NCI-H524 treated with DMSO at 0.1 percent for 48 hours (cell line): ENCODE results near the gene SLC8B1.

Source experiments
- DNase-seq: peaks from one replicate; lab custom pipeline; 2025; lab: John Stamatoyannopoulos, UW

SLC8B1 gene

GRCh38 chr12:113270709-113271009 is 64.2 kb downstream of the SLC8B1 start:
- DNase-seq, result no peak

DNA sequence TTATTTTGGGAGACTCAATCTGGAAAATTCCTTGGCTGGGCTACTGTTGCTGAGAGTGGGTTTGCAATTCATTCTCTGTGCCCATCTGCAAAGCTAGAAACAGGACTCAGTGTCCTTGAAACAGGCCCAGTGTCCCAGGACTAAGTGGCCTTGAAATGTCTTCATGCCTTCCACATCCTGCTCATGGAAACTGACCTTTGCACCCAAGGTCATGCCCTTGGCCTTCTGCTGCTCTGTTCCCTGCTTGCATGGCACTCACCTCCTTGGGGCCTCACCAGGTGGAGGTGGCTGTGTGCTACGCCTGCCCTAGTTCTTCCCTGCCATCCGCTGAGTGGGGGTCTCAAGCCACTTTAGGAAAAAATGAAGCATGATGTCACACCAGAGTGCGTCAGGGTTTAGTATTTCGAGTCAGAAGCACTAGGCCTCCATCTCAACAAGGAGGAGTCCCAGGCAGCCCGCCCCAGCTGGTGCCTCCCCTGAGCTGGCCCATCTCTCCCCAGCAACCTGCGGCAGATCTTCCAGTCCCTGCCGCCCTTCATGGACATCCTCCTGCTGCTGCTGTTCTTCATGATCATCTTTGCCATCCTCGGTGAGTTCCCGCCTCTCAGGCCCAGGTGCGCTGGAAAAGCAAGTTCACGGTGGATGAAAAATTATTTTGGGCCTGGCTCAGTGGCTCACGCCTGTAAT is 65.5 kb downstream of the SLC8B1 start:
- DNase-seq, result no peak

GRCh38 chr12:113268621-113269020 is 66.3 kb downstream of the SLC8B1 start:
- DNase-seq, result no peak

- DNase-seq, result no peak
These were observed 66.8 kb downstream of the SLC8B1 start for GRCh38 chr12:113268136-113268535.

DNA sequence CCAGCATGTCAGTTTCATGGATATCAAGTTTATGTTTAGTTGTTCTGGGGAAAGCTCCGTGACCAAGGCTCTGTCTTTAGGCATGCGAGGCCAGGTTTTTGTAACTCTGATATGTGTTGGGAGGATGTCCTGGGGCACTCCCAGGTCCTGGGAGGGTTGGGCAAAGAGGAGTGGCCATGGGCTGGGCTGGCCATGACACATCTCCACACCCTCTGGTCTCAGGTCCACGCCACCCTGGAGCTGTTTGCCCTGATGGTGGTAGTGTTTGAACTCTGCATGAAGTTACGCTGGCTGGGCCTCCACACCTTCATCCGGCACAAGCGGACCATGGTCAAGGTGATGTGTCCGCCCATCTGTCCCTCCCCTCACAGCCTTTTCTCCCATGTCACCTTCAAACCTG is 67.3 kb downstream of the SLC8B1 start:
- DNase-seq, result no peak

- no peak for DNase-seq
These were observed 68.6 kb downstream of the SLC8B1 start for GRCh38 chr12:113266106-113266895.

DNA sequence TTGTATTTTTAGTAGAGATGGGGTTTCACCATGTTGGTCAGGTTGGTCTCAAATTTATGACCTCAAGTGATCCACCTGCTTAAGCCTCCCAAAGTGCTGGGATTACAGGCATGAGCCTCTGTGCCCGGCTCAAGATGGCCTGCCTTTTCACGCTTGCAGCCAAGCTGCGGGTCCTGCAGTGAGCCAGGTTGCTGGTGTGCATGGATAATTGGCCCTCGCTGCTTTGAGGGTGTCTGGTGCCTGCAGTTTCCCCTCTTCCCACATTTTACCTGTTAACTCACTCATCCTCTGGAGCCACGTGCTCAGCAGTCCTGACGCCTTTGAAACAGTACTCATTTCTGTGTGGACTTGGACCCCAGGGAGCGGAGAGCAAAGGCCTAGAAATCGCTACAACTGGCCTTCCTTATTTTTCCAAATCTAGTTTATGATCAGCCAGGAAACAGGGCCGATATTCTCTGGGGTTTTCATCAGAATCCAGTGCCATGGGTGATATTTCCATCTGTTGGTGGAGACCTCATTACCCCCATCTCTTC is 71.4 kb downstream of the SLC8B1 start:
- DNase-seq, result peak; percentile 4

GRCh38 chr12:113262710-113263109 is 72.2 kb downstream of the SLC8B1 start:
- DNase-seq, result no peak

- DNase-seq, result peak; percentile 28
These were observed 73.0 kb downstream of the SLC8B1 start for GRCh38 chr12:113261847-113262470.

GRCh38 chr12:113260636-113261300 is 74.1 kb downstream of the SLC8B1 start:
- no peak for DNase-seq

DNA sequence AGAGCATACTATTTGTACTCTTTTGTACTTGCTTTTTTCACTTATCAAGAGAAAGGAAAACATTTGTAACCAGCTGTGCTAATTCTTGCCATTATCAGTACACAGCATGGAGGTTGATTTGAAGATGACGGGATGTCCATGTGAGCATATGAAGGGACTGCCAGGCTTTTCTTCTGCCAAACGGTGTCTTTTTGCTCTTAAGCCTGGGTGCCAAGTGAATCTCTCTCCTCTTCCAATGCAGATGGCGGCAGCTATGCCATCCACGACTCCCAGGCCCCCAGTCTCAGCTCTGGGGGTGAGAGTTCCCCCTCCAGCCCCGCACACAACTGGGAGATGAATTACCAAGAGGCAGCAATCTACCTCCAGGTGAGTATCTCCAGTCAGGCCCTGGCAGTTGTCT is 74.8 kb downstream of the SLC8B1 start:
- DNase-seq, result no peak

DNA sequence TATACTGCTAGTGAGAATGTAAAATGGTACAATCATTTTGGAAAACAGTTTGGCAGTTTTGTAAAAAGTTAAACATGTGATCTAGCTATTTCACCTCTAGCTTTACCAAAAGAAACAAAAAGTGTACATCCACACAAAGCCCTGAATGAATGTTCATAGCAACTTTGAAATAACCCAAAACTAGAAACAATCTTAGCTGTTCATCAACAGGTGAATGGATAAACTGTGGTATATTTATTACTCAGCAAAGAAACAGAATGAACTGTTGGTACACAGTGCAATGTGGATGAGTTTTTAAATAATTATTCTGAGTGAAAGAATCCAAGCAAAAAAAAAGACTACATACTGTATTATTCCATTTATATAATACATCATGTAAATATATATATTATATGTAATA is 77.3 kb downstream of the SLC8B1 start:
- DNase-seq, result no peak

- DNase-seq, result no peak
These were observed 80.6 kb downstream of the SLC8B1 start for GRCh38 chr12:113254298-113254697.

- DNase-seq, result no peak
These were observed 81.2 kb downstream of the SLC8B1 start for GRCh38 chr12:113253532-113254285.

DNA sequence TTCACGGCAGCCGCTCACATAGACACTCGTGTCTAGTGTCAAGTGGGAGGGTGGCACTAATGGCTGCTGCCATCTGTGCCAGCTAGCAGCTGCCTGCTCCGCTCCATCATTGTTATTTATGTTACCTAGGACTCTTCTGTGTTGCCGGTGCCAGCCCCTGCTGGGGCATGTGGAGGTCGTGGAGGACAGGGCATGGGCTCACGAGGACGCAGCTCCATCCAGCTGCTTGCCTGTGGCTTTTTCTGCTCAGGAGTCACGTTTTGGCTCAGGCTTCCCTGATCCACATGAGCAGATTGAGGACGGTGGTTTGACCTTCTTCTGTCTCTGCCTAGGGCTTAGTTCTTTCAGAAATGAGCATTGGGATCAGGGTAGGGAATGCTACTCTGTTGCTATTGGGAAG is 82.4 kb downstream of the SLC8B1 start:
- DNase-seq, result no peak

- no peak for DNase-seq
These were observed 83.4 kb downstream of the SLC8B1 start for GRCh38 chr12:113251404-113252070.

GRCh38 chr12:113250045-113250444 is 84.9 kb downstream of the SLC8B1 start:
- DNase-seq, result no peak

- no peak for DNase-seq
These were observed 85.4 kb downstream of the SLC8B1 start for GRCh38 chr12:113249546-113249945.

GRCh38 chr12:113248842-113249435 is 86.0 kb downstream of the SLC8B1 start:
- no peak for DNase-seq
